GM12801 (cell line): ENCODE data around the gene NKAIN4.

Experiments used
- CTCF ChIP-seq: IDR thresholded peaks from one replicate; pipeline ENCODE4 v1.5.1; 2011; ENCODE audit warnings: control low read depth; ENCODE audit not compliant: insufficient read length; ENCODE audit errors: extremely low read depth

The NKAIN4 gene

GRCh38 chr20:63216041-63216848, 38.0 kb downstream of the NKAIN4 start, which contains the start of gene YTHDF1:
YTHDF1 (minus strand) TSS chr20:63216131; CDS start chr20:63215892, 239 bp downstream.
- no peak for TF ChIP-seq CTCF

- TF ChIP-seq CTCF, result no peak
Measured at GRCh38 chr20:63215101-63216040, 38.9 kb downstream of the NKAIN4 start.

GRCh38 chr20:63214514-63214913, 39.7 kb downstream of the NKAIN4 start:
- no peak for TF ChIP-seq CTCF

GRCh38 chr20:63212792-63213191, 41.5 kb downstream of the NKAIN4 start:
- TF ChIP-seq CTCF, result no peak

GRCh38 chr20:63212393-63212730, 41.9 kb downstream of the NKAIN4 start:
- TF ChIP-seq CTCF, result no peak

GRCh38 chr20:63210011-63210605, 44.2 kb downstream of the NKAIN4 start:
- TF ChIP-seq CTCF, result no peak

GRCh38 chr20:63208346-63208909, 45.8 kb downstream of the NKAIN4 start:
- no peak for TF ChIP-seq CTCF
